PC-3 (cell line): ENCODE results near the gene CGNL1. TPM values are rescaled to one million over a fixed set of nuclear protein-coding genes. Genes with fewer than 3 reads are reported as not detected.

ENCODE experiments used
- ATAC-seq: fragments of 200-7000 bp; cut with Tn5 transposase; 2 replicates; pipeline ENCODE4 v1.9.1; 2020; ENCODE audit warnings: mild to moderate bottlenecking, moderate library complexity
- BruUV-seq: library from RNA; stranded (reverse); fragments of 400-500 nt; replicated peaks from 2 replicates; lab custom pipeline; 2021; lab: Mats Ljungman, UMichigan
- CTCF ChIA-PET: fragments of 300-600 bp; sonication (Branson Sonifier 250); formaldehyde crosslinking; loops from one replicate; lab custom pipeline; 2022; ENCODE audit warnings: antibody characterized with exemption; lab: Charles Lee
- POLR2A ChIA-PET: fragments of 300-600 bp; sonication (Branson Sonifier 250); formaldehyde crosslinking; loops from one replicate; lab custom pipeline; 2022; ENCODE audit warnings: antibody characterized with exemption; ENCODE audit not compliant: unreplicated experiment; lab: Charles Lee
- DNase-seq: peaks from one replicate; pipeline ENCODE4 v3.0.0-alpha.2; 2015
- H2AFZ ChIP-seq: fragments of 300-600 bp; sonication (generic); 2 replicates; pipeline ENCODE4 v1.6.0; 2016; ENCODE audit warnings: antibody characterized with exemption, low read length
- H3F3A ChIP-seq: fragments of 300-600 bp; sonication (generic); one replicate; pipeline ENCODE4 v1.6.0; 2017; ENCODE audit warnings: antibody characterized with exemption, low read length, control low read depth, mild to moderate bottlenecking; ENCODE audit not compliant: unreplicated experiment
- H3K27ac ChIP-seq: fragments of 300-600 bp; sonication (generic); 2 replicates; pipeline ENCODE4 v1.5.1; 2016; ENCODE audit warnings: mild to moderate bottlenecking, low read length
- H3K27me3 ChIP-seq: fragments of 300-600 bp; sonication (generic); 2 replicates; pipeline ENCODE4 v1.6.1; 2016; ENCODE audit warnings: low read length, mixed read lengths
- H3K36me3 ChIP-seq: fragments of 300-600 bp; sonication (generic); 2 replicates; pipeline ENCODE4 v1.6.1; 2016; ENCODE audit warnings: low read depth, mixed run types, low read length, mixed read lengths
- H3K4me1 ChIP-seq: fragments of 300-600 bp; sonication (generic); 2 replicates; pipeline ENCODE4 v1.5.1; 2016; ENCODE audit warnings: low read length; ENCODE audit not compliant: insufficient read depth
- H3K4me2 ChIP-seq: fragments of 300-600 bp; sonication (generic); 2 replicates; pipeline ENCODE4 v1.6.0; 2016; ENCODE audit warnings: low read length
- H3K4me3 ChIP-seq: fragments of 300-600 bp; sonication (generic); 2 replicates; pipeline ENCODE4 v1.5.1; 2016; ENCODE audit warnings: mild to moderate bottlenecking, low read length, mixed read lengths
- H3K79me2 ChIP-seq: fragments of 300-600 bp; sonication (generic); 2 replicates; pipeline ENCODE4 v1.6.1; 2017; ENCODE audit warnings: low read length, mixed read lengths
- H3K9ac ChIP-seq: fragments of 300-600 bp; sonication (generic); 2 replicates; pipeline ENCODE4 v1.6.0; 2016; ENCODE audit warnings: mild to moderate bottlenecking, low read length
- H3K9me2 ChIP-seq: fragments of 300-600 bp; sonication (generic); replicated peaks from 2 replicates; pipeline ENCODE4 v1.6.1; 2016; ENCODE audit warnings: mixed run types, low read length, mixed read lengths
- H3K9me3 ChIP-seq: fragments of 300-600 bp; sonication (generic); 2 replicates; pipeline ENCODE4 v1.6.1; 2016; ENCODE audit warnings: low read length, mixed read lengths
- H4K20me1 ChIP-seq: fragments of 300-600 bp; sonication (generic); 2 replicates; pipeline ENCODE4 v1.6.1; 2016; ENCODE audit warnings: low read length, mixed read lengths
- CTCF ChIP-seq: fragments of 300-600 bp; sonication (generic); conservative IDR thresholded peaks from 2 replicates; pipeline ENCODE4 v1.5.1; 2017; ENCODE audit warnings: antibody characterized with exemption, low read depth, mild to moderate bottlenecking, low read length
- EZH2 ChIP-seq: fragments of 300-600 bp; sonication (generic); IDR thresholded peaks from one replicate; pipeline ENCODE4 v1.6.1; 2017; ENCODE audit warnings: antibody characterized with exemption, mild to moderate bottlenecking, low read length; ENCODE audit not compliant: unreplicated experiment
- EZH2phosphoT487 ChIP-seq: fragments of 300-600 bp; sonication (generic); IDR thresholded peaks from 2 replicates; pipeline ENCODE4 v1.6.1; 2018; ENCODE audit warnings: mild to moderate bottlenecking, antibody characterized with exemption, low read length, borderline replicate concordance
- intact Hi-C: fragments of 100-400 bp; cut with micrococcal nuclease; formaldehyde crosslinking; loops from 2 replicates; pipeline ENCODE4 v1.9.0; 2023
- total RNA-seq: library from RNA; depleted of rRNA; stranded (reverse); fragments of >200 nt; gene quantifications from 2 replicates; pipeline ENCODE4 v1.2.3, GENCODE V29; 2014

The CGNL1 gene
- total RNA-seq, 1 experiment from 2014 or later, result 0.66 TPM

GRCh38 chr15:57468486-57468885 lies 92.2 kb downstream of the CGNL1 start:
- ChIA-PET POLR2A (no interaction called here), CTCF (no interaction called here)
- Histone ChIP-seq H3K27me3 (no peaks in the 10 kb centered on the region), H3K27ac (no peak overlapping the region), H3F3A (no peaks in the 10 kb centered on the region), H3K9me3 (no peaks in the 10 kb centered on the region), H3K4me1 (peaks cover 4% of the 10 kb centered on the region), H4K20me1 (no peaks in the 10 kb centered on the region), H3K4me3 (no peak overlapping the region), H3K36me3 (no peaks in the 10 kb centered on the region), H3K4me2 (no peak overlapping the region), H3K9me2 (no peaks in the 10 kb centered on the region), H2AFZ (no peak overlapping the region), H3K9ac (no peak overlapping the region), H3K79me2 (no peaks in the 10 kb centered on the region)
- intact Hi-C loops, result no loop called here
- DNase-seq (no peak), ATAC-seq (no peak)
- BruUV-seq, result no TSS peak
- TF ChIP-seq EZH2 (no peak), EZH2phosphoT487 (no peak), CTCF (no peak)

GRCh38 chr15:57470543-57470942 lies 94.2 kb downstream of the CGNL1 start:
- Histone ChIP-seq H3K79me2 (no peaks in the 10 kb centered on the region), H3K4me1 (peaks cover 5% of the 10 kb centered on the region; the same call in 1 of the 2 replicates), H3K27me3 (no peaks in the 10 kb centered on the region), H3K36me3 (no peaks in the 10 kb centered on the region), H2AFZ (no peak overlapping the region), H4K20me1 (no peaks in the 10 kb centered on the region), H3K4me2 (no peak overlapping the region), H3K4me3 (no peak overlapping the region), H3K9me3 (no peaks in the 10 kb centered on the region), H3K27ac (no peak overlapping the region), H3K9ac (no peak overlapping the region), H3K9me2 (no peaks in the 10 kb centered on the region), H3F3A (no peaks in the 10 kb centered on the region)
- ChIA-PET CTCF (interaction anchor here (0.6 kb wide), 1 partner anchor 509 kb away, joined by 7 read pairs; no protein-coding TSS in a partner anchor), POLR2A (interaction anchor here (0.6 kb wide), 1 partner anchor 36 kb away, joined by 6 read pairs; no protein-coding TSS in a partner anchor)
- TF ChIP-seq EZH2 (no peak), CTCF (no peak), EZH2phosphoT487 (no peak)
- intact Hi-C loops, result no loop called here
- ATAC-seq, result no peak
- no peak for DNase-seq
- BruUV-seq, result no TSS peak

GRCh38 chr15:57472861-57473260 lies 96.6 kb downstream of the CGNL1 start:
- peaks cover 5% of the 10 kb centered on the region; the same call in 1 of the 2 replicates for H3K4me1 ChIP-seq
- H3F3A ChIP-seq, result no peaks in the 10 kb centered on the region
- no peak for TF ChIP-seq EZH2
- no peak for TF ChIP-seq EZH2phosphoT487
- TF ChIP-seq CTCF, result no peak
- H2AFZ ChIP-seq, result no peak overlapping the region
- H3K4me2 ChIP-seq, result no peak overlapping the region
- no TSS peak for BruUV-seq
- intact Hi-C loops, result no loop called here
- H3K9me2 ChIP-seq, result no peaks in the 10 kb centered on the region
- ChIA-PET CTCF (no interaction called here), POLR2A (interaction anchor here (0.5 kb wide), 1 partner anchor 11 kb away, joined by 3 read pairs; no protein-coding TSS in a partner anchor)
- H3K4me3 ChIP-seq, result no peak overlapping the region
- DNase-seq (no peak), ATAC-seq (no peak)
- H4K20me1 ChIP-seq, result no peaks in the 10 kb centered on the region
- no peaks in the 10 kb centered on the region for H3K9me3 ChIP-seq
- no peaks in the 10 kb centered on the region for H3K79me2 ChIP-seq
- H3K27me3 ChIP-seq, result no peaks in the 10 kb centered on the region
- H3K36me3 ChIP-seq, result no peaks in the 10 kb centered on the region
- H3K27ac ChIP-seq, result no peak overlapping the region
- no peak overlapping the region for H3K9ac ChIP-seq
